Uterus (tissue), 4 donors: Measurements from ENCODE around the gene PSMD6. TPM values are rescaled to one million over a fixed set of nuclear protein-coding genes. Genes with fewer than 3 reads are reported as not detected.
A peak's percentile ranks its signal among the peaks of the same experiment; 100 is the strongest.

Experiments used
- DNase-seq, 2 donors: peaks; one replicate each; pipeline ENCODE4 v3.0.0-alpha.2; 2019 to 2020
- H3K27ac ChIP-seq, 2 donors: fragments of 200-600 bp; sonication (generic); 1 replicate in 1 of 2; 2 replicates in 1 of 2; pipeline ENCODE4 v1.5.1; 2016 to 2018
- H3K27me3 ChIP-seq, 2 donors: fragments of 200-600 bp; sonication (generic); one replicate each; pipeline ENCODE4 v1.5.1; 2018 to 2019; ENCODE audit warnings: control low read depth in 1 of 2
- H3K36me3 ChIP-seq, 2 donors: fragments of 200-600 bp; sonication (generic); one replicate each; pipeline ENCODE4 v1.5.1; 2019; ENCODE audit warnings: control low read depth in 1 of 2
- H3K4me1 ChIP-seq, 2 donors: fragments of 200-600 bp; sonication (generic); one replicate each; pipeline ENCODE4 v1.5.1; 2018 to 2019; ENCODE audit warnings: control low read depth in 1 of 2
- H3K4me3 ChIP-seq, 2 donors: fragments of 200-600 bp; sonication (generic); 1 replicate in 1 of 2; 2 replicates in 1 of 2; pipeline ENCODE4 v1.5.1; 2018 to 2019; ENCODE audit warnings: mild to moderate bottlenecking in 1 of 2
- H3K9me3 ChIP-seq, 2 donors: fragments of 200-600 bp; sonication (generic); one replicate each; pipeline ENCODE4 v1.5.1; 2019; ENCODE audit warnings: control low read depth in 1 of 2
- CTCF ChIP-seq, 4 experiments: fragments of 200-600 bp in 2 of 4; fragments of 450-650 bp in 2 of 4; sonication (generic) in 2 of 4; IDR thresholded peaks; one replicate each; pipeline ENCODE4 v1.5.1; 2016 to 2019; ENCODE audit warnings: antibody characterized with exemption in 4 of 4, mild to moderate bottlenecking in 2 of 4, moderate library complexity in 1 of 4
- POLR2A ChIP-seq, 2 donors: fragments of 450-650 bp; IDR thresholded peaks; one replicate each; pipeline ENCODE4 v1.6.1; 2016; ENCODE audit warnings: antibody characterized with exemption in 2 of 2, mild to moderate bottlenecking in 1 of 2, moderate library complexity in 1 of 2
- intact Hi-C: fragments of 100-400 bp; cut with DNase I; formaldehyde crosslinking; loops from one replicate; pipeline ENCODE4 v1.15.1; 2023; ENCODE audit warnings: low total_unique reads
- total RNA-seq, 4 donors: library from RNA; depleted of rRNA in 3 of 4; stranded (reverse); fragments of >200 nt in 3 of 4; gene quantifications; one replicate each; pipeline versions ENCODE4 v1.1.0 to v1.2.4, GENCODE V29; 2014 to 2023
- donor health status: DM: yes; HTN: yes; CAD: no.

Gene PSMD6
- total RNA-seq, 4 donors from 2014 or later: 49.2 to 72.1 (median 65.0) TPM

GRCh38 chr3:64038253-64038767 is 15.0 kb upstream of the PSMD6 start:
- intact Hi-C loops: no loop called here
- no peak for TF ChIP-seq CTCF (IDR thresholded peaks at IDR 0.05)
- no peak for TF ChIP-seq POLR2A (IDR thresholded peaks at IDR 0.05)
- Histone ChIP-seq H3K4me3 (no peak overlapping the region), H3K4me1 (no peaks in the 10 kb centered on the region), H3K36me3 (no peaks in the 10 kb centered on the region), H3K27me3 (no peaks in the 10 kb centered on the region), H3K9me3 (no peaks in the 10 kb centered on the region), H3K27ac (no peak overlapping the region)
- no peak for DNase-seq

GRCh38 chr3:64037084-64037483 is 13.8 kb upstream of the PSMD6 start:
- Histone ChIP-seq H3K9me3 (no peaks in the 10 kb centered on the region), H3K4me3 (no peak overlapping the region), H3K36me3 (no peaks in the 10 kb centered on the region), H3K27me3 (no peaks in the 10 kb centered on the region), H3K27ac (no peak overlapping the region), H3K4me1 (peaks cover 0 to 6% of the 10 kb centered on the region in 2 donors)
- no peak for DNase-seq
- intact Hi-C loops: no loop called here
- no peak for TF ChIP-seq CTCF (IDR thresholded peaks at IDR 0.05)
- TF ChIP-seq POLR2A (IDR thresholded peaks at IDR 0.05): no peak

- Histone ChIP-seq H3K27ac (peak overlapping the region in 1 of 2 donors; percentile 65), H3K4me3 (no peak overlapping the region), H3K4me1 (peaks cover 0 to 6% of the 10 kb centered on the region in 2 donors), H3K9me3 (no peaks in the 10 kb centered on the region), H3K27me3 (no peaks in the 10 kb centered on the region), H3K36me3 (no peaks in the 10 kb centered on the region)
- TF ChIP-seq POLR2A (IDR thresholded peaks at IDR 0.05) (no peak), CTCF (IDR thresholded peaks at IDR 0.05) (no peak)
- intact Hi-C loops: loop anchor here (5.0 kb wide), 1 partner anchor 364 kb away; no protein-coding TSS in a partner anchor
- no peak for DNase-seq
These were observed 9.8 kb upstream of the PSMD6 start for GRCh38 chr3:64033069-64033468.

- no peak for TF ChIP-seq CTCF (IDR thresholded peaks at IDR 0.05)
- no peak overlapping the region for H3K4me3 ChIP-seq
- intact Hi-C loops: loop anchor here (5.0 kb wide), 1 partner anchor 365 kb away; no protein-coding TSS in a partner anchor
- H3K9me3 ChIP-seq: no peaks in the 10 kb centered on the region
- DNase-seq: peak in 1 of 2 donors; percentile 28
- no peaks in the 10 kb centered on the region for H3K27me3 ChIP-seq
- H3K4me1 ChIP-seq: peaks cover 0 to 6% of the 10 kb centered on the region in 2 donors
- no peaks in the 10 kb centered on the region for H3K36me3 ChIP-seq
- H3K27ac ChIP-seq: peak overlapping the region; percentile 65 to 74
These were observed 8.5 kb upstream of the PSMD6 start for GRCh38 chr3:64031540-64032508.

GRCh38 chr3:64030741-64031140 is 7.4 kb upstream of the PSMD6 start:
- peak; percentile 92 to 96 (median 94) for TF ChIP-seq CTCF (IDR thresholded peaks at IDR 0.05)
- TF ChIP-seq POLR2A (IDR thresholded peaks at IDR 0.05): no peak
- intact Hi-C loops: loop anchor here (5.0 kb wide), 1 partner anchor 367 kb away; no protein-coding TSS in a partner anchor
- peak; percentile 77 to 79 for DNase-seq
- Histone ChIP-seq H3K4me3 (peak overlapping the region in 1 of 2 donors; percentile 23), H3K4me1 (peaks cover 0 to 6% of the 10 kb centered on the region in 2 donors), H3K36me3 (no peaks in the 10 kb centered on the region), H3K27ac (peak overlapping the region; percentile 65 to 74), H3K27me3 (no peaks in the 10 kb centered on the region), H3K9me3 (no peaks in the 10 kb centered on the region)
